LNCAP (cell line): Measurements from ENCODE around the gene PRMT2.

Experiments used
- TF ChIP-seq, protein P1 (sequence below): fragments of 450-650 bp; IDR thresholded peaks from 2 replicates; pipeline ENCODE4 v1.5.1; 2017; ENCODE audit warnings: mild to moderate bottlenecking

PRMT2 gene

DNA sequence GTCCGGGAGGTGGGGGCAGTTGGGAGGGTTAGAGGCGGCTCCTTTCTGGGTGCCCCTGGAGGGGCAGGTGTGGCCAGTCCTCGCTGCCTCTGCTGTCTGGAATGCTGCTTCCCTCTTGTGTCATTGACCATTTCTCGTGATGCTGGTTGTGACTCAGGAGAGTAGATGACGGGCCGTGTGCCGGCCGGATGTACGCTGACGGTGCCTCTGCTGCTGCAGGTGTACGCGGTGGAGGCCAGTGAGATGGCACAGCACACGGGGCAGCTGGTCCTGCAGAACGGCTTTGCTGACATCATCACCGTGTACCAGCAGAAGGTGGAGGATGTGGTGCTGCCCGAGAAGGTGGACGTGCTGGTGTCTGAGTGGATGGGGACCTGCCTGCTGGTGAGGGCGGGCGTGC is 13.9 kb downstream of the PRMT2 start:
- TF ChIP-seq, protein P1, sequence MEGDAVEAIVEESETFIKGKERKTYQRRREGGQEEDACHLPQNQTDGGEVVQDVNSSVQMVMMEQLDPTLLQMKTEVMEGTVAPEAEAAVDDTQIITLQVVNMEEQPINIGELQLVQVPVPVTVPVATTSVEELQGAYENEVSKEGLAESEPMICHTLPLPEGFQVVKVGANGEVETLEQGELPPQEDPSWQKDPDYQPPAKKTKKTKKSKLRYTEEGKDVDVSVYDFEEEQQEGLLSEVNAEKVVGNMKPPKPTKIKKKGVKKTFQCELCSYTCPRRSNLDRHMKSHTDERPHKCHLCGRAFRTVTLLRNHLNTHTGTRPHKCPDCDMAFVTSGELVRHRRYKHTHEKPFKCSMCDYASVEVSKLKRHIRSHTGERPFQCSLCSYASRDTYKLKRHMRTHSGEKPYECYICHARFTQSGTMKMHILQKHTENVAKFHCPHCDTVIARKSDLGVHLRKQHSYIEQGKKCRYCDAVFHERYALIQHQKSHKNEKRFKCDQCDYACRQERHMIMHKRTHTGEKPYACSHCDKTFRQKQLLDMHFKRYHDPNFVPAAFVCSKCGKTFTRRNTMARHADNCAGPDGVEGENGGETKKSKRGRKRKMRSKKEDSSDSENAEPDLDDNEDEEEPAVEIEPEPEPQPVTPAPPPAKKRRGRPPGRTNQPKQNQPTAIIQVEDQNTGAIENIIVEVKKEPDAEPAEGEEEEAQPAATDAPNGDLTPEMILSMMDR: no peak

DNA sequence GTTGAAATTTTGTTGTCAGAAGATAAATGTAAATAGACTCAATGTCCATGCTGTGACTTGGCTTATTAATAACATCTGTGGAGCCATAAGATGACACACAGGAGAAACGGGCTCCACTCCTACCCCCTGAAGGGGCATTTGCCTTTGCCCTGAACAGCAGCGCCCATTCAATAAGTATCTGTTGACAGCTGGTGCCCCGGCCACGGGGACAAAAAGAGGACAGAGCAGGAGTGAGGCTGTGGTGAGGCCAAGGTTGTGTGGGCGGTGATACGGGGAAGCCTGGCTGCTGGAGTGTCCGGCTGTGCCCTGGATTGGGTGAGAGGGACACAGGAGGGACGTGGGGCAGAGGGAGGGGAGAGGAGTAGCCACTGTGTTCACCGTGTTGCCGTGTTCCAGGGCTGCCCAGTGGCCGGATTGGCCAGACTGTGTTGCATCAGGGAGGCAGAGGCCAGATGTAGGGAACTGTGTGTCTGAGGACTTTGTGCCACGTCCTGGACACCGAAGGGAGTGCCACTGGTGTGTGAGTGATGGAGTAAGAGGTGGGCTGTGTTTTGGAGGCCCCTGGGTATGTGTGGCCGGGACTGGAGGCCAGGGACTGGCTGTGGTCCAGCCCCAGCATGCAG is 15.1 kb downstream of the PRMT2 start:
- TF ChIP-seq, protein P1: no peak

DNA sequence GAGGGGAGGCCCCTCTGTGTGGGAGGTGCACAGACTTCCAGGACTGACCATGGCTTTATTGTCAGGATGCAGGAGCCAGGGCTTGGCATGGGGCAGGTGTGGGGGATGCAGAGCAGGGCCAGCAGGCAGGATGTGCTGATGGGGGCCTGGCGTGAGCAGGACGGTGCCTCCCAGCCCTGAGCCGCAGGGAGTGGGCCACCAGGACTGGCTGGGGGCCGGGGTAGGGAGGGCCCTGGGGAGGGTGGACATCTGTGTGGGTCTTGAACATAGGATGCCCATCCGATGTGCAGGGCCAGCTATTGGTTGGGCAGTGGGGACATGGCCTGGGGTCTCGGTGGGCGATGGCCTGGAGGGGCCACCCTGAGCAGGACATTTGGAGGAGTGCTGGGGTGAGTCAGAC is 15.6 kb downstream of the PRMT2 start:
- TF ChIP-seq, protein P1: no peak

DNA sequence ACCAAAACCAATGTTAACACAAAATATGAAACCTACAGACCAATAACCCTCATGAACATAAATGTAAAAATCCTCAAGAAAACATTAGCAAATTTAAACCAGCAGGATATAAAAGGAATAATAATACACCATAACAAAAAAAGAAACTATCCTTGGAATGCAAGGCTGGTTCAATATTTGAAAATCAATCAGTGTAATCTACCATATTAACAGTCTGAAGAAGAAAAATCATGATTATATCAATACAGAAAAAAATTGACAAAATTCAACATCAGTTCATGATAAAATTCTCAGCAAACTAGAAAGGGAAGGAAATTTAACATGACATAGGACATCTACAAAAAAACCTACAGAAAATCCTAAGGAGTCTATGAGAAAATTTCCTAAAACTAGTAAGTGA is 19.8 kb downstream of the PRMT2 start:
- TF ChIP-seq, protein P1: no peak

DNA sequence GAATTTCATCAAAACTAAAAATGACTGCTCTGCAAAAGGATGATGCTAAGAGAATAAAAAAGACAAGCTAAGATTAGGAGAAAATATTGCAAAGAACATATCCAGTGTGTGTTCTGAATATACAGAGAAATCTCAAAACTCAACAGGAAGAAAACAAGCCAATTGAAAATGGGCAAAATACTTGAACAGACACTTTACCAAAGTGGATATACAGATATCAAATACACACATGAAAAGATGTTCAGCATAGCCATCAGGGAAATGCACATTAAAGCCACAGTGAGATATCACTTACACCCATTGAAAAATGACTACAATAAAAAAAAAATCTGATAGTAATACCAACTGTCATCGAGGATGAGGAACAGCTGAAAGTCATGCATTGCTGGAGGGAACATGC is 21.3 kb downstream of the PRMT2 start:
- TF ChIP-seq, protein P1: no peak

DNA sequence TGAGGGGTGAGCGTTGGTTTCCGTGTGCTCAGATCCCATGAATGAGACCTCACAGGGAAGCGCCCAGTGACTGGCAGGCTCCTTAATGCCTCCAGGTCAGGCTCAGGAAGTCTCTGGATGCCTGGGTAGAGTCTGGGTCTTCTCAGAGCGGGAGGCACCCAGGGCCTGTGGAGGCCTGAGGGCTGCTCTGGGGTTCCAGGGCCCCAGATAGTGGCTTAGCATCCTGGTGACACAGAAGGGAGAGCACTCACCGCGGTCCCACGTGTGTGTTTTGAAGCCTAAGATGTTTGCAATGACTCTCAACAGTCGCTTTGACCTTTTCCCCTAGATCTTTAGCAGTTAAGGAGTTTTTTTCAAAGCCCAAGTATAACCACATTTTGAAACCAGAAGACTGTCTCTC is 25.0 kb downstream of the PRMT2 start:
- TF ChIP-seq, protein P1: no peak

DNA sequence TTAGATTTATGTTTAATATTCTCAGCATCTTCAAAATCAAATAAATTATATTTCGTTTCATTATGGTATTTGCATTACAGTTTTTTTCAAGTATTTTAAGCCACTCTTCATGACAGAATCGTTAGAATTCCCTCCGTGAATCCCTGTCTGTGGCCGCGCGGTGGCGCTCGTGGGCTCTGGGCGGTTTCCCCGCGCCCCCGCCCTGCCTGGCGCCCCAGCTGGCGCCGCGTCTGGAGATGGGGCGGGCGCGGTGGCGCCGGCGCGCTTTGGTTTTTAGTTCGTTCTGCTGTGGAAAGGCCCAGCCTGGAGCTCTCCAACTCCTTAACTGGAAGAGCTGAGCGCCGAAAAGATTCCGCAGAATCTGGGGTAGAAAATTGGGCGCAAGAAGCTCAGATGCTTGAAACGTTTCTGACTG is 25.7 kb downstream of the PRMT2 start:
- TF ChIP-seq, protein P1: no peak
